HG03565 (cell line): Measurements from ENCODE around the gene GNB1.
"Not testable (repeated sequence)": the region's sequence is repeated elsewhere in the genome, so short reads cannot be mapped to it uniquely, and the experiment has no call there.

ENCODE experiments used
- ATAC-seq: cut with Tn5 transposase; IDR thresholded peaks from one replicate; pipeline ENCODE4 v1.9.1; 2021; ENCODE audit warnings: mild to moderate bottlenecking, moderate library complexity; ENCODE audit not compliant: unreplicated experiment

The GNB1 gene

GRCh38 chr1:1861761-1862310, 29.1 kb downstream of the GNB1 start:
- ATAC-seq, result not testable (repeated sequence)

GRCh38 chr1:1861339-1861730, 29.6 kb downstream of the GNB1 start:
- ATAC-seq, result no peak

DNA sequence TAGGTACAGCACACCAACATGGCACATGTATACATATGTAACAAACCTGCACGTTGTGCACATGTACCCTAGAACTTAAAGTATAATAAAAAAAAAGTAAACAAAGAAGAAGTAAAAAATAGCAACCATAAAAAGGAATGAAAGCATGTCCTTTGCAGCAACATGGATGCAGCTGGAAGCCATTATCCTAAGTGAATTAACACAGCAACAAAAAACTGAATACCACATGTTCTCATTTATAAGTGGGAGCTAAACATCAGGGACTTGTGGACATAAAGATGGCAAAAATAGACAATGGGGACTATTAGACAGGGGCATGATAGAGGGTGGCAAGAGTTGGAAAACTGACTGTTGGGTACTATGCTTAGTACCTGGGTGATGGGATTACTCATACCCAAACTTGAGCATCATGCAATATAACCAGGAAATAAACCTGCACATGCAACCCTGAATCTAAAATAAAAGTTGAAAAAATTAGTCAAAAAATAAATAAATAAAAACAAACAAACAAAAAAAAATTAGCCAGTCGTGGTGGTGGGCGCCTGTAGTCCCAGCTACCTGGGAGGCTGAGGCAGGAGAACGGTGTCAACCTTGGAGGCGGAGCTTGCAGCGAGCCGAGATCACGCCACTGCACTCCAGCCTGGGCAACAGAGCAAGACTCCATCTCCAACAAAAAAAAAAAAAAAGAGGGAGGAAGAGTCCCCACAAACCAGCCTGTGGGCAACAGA, 30.8 kb downstream of the GNB1 start:
- not testable (repeated sequence) for ATAC-seq

DNA sequence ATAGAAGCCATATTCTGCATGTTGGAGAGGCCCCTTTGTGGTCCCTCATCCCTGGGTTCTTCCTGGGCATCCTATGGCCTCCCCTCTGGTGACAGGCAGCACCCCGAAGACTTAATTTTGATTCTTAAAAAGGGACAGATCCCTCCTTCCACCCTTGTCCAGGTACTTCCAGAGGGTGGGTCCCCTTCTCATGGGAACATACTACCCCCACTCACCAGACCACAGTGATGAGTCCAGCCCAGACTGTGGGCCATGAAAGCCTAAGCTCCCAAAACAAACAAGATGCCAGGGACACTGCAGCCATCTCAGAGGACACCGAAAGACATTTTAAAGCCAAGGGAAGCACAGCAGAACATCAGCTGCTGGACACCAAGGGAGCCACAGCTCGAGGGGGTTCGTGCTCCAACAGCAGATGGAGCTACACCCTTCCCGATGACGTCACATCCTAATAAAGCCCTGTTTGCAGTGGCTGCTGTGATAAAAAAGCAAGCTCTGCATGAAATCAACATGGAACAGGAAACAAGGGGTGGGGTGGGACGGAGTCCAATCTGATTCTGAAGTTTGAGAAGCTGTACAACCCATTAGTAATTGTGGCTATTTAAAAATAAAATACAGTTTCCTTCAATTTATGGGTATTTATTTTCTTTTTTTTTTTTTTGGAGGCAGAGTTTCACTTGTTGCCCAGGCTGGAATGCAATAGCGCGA, 32.4 kb downstream of the GNB1 start:
- no peak for ATAC-seq

- no peak for ATAC-seq
Measured at GRCh38 chr1:1857096-1857703, 33.7 kb downstream of the GNB1 start.

GRCh38 chr1:1856161-1856560, 34.7 kb downstream of the GNB1 start:
- ATAC-seq, result not testable (repeated sequence)

DNA sequence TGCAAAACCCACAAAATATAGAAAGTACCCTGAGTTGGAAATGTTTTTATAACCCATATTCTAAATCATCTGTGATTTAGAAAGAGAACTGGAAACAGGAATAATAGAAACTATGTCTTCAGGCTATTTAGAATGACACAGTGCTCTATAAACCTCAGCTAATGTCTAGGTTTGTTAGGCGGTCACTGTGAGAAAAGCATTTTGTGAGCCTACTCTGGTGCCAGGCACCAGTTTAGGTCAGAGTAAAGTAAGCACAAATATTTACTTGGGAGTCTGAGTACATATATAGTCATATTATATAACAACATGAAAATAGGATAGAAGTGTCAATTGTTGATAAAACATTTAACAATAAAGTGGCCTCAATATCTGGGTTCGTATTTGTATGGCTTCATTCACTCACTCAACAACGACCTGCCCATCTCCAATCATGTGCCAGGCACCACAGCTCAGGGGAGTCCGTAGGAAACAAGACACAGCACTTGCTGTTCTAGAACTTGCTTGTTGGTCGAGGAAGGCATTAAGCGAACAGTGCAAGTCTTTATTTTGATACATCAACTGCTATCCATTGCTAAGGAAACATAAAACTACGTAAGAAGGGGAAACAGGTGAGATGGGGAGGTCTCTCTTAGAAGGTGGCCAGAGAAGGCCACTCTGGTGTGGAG, 37.2 kb downstream of the GNB1 start:
- no peak for ATAC-seq

DNA sequence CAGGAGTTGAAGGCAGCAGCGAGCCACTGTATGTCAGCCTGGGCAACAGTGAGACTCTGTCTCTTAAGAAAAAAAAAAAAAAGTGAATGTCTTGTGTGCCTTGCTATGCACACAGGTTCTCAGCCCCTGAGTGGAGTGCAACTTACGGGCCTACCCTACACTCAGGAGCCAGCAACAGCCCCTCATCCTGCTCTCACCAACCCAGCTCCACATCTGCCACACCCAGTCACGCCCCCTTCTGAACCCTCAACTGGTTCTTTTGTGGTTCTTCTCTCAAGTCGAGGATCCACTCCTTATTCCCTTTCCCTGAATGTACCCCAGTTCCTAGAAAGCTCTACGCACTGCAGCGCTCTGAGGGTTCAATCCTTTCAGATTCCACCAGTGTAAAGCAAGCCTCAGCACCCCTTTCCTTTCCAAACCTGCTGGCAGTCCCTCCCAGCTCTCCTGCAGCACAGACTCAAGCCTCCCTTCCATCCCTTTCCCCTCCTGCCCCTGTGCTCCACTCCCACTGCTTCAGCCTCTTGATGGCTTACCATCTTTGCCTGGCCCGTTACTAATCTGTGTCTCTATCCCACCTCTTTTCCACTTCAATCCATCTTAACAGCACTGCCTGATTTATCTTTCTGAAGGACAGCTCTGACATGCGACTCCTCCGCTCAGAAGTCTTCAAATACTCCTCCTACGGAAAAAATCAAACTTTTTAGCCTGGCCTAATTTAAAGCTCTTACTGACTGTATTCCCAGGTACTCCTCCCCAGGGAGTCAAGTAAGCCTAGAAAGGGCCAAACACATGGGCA, 38.1 kb downstream of the GNB1 start:
- no peak for ATAC-seq

DNA sequence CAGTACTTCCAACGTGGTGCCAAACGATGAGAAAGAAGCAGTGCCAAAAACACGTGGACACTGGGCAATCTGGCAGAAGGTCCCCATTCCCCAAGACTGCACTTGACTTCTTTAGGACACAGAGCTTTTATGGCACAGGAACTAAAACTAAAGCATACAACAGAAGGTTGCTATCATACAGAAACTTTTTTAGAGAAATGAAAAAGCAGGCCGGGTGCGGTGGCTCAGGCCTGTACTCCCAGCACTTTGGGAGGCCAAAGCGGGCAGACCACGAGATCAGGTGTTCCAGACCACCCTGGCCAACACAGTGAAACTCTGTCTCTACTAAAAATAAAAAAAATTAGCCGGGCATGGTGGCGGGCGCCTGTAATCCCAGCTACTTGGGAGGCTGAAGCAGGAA, 43.0 kb downstream of the GNB1 start:
- ATAC-seq, result no peak

- ATAC-seq, result no peak
Measured at GRCh38 chr1:1847061-1847850, 43.6 kb downstream of the GNB1 start.

- no peak for ATAC-seq
Measured at GRCh38 chr1:1846386-1846918, 44.4 kb downstream of the GNB1 start.

DNA sequence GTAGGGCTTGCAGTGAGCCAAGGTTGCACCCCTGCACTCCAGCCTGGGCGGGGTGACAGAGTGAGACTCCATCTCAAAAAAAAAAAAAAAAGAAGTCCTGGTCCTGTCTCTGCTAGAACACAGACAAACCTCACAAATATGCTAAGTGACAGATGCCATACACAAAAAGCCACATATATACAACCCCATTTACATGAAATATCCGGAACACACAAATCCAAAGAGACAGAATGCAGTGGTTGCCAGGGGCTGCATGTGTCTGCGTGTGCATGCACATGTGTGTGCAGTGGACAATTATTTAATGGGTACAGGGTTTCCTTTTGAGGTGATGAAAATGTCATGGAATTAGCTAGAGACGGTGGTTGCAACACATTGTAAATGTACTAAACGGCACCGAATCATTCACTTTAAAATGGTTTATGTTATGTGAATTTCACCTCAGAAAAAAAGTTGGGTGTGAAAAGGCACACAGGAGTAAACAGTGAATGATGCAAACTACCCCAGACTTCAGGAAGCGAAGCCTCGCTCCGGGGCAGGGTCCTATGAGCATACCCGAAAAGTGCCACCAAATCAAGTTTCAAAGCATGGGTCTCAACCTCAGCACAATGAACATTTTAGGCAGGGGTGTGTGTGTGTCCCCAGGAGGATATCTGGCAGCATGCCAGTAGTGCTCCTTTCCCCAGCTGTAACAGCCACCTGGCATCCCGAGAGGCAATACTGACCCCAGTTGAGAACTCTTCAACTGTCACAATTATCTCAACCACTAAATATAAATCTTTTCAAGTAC, 48.3 kb downstream of the GNB1 start:
- no peak for ATAC-seq

GRCh38 chr1:1841575-1841995, 49.3 kb downstream of the GNB1 start:
- ATAC-seq, result no peak

DNA sequence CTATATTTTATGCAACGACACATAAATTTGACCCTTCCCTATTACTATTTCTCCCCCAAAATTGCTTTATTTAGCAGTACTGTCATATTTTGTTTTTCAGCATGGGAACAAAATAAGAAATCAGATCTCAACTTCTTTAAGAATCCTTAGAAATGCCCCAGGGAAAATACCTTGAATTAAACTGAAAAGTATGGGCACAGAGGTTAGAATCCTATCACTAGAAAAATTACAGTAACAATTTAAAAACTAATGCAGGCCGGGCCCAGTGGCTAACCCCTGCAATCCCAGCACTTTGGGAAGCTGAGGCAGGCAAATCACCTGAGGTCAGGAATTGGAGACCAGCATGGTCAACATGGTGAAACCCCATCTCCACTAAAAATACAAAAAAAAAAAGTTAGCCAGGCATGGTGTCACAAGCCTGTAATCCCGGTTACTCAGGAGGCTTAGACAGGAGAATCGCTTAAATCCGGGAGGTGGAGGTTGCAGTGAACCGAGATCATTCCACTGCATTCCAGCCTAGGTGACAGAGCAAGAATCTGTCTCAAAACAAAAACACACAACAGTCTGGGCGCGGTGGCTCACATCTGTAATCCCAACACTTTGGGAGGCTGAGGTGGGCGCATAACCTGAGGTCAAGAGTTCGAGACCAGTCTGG, 51.4 kb downstream of the GNB1 start:
- no peak for ATAC-seq

DNA sequence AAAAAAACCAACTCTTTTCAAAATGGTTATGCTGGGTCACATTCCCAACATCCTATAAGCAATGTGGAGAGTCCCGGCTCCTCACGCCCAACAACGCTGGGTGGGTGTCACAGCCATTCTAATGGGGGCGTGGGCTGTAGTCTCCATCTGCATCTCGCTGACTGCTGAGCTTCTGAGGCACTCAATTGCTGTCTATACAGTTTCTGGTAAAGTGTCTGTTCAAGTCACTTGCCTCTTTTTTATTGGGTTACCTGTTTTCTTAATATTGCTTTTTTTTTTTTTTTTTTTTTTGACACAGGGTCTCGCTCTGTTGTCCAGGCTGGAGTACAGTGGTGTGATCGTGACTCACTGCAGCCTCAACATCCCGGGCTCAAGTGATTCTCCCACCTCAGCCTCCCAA, 54.8 kb downstream of the GNB1 start:
- ATAC-seq, result no peak

- no peak for ATAC-seq
Measured at GRCh38 chr1:1835546-1835945, 55.3 kb downstream of the GNB1 start.

DNA sequence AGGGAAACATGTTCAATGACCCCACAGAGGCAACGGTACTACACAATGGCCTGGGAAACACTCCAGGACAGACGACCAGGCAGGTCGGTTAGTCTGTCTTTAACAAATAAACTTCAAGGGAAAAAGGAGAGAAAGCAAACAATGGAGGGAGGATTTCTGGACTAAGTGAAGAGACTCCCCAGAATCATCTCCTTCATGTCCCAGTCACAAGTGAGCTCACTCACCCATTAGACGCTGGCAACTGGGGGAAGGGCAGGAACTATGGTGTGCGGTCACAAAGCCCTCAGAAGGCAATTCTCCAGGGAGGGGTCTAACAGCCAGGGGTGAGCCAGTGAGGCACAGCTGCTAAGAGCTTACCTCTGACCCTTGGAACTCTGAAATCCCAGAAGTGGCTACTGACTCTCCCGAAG, 57.0 kb downstream of the GNB1 start:
- peak; percentile 53 for ATAC-seq

GRCh38 chr1:1833456-1833855, 57.4 kb downstream of the GNB1 start:
- ATAC-seq, result no peak
